NCI-H128 (cell line): ENCODE measurements around the gene WARS2.

Source experiments
- DNase-seq: peaks from one replicate; lab custom pipeline; 2025; ENCODE audit not compliant: unreplicated experiment; lab: John Stamatoyannopoulos, UW

WARS2 gene

DNA sequence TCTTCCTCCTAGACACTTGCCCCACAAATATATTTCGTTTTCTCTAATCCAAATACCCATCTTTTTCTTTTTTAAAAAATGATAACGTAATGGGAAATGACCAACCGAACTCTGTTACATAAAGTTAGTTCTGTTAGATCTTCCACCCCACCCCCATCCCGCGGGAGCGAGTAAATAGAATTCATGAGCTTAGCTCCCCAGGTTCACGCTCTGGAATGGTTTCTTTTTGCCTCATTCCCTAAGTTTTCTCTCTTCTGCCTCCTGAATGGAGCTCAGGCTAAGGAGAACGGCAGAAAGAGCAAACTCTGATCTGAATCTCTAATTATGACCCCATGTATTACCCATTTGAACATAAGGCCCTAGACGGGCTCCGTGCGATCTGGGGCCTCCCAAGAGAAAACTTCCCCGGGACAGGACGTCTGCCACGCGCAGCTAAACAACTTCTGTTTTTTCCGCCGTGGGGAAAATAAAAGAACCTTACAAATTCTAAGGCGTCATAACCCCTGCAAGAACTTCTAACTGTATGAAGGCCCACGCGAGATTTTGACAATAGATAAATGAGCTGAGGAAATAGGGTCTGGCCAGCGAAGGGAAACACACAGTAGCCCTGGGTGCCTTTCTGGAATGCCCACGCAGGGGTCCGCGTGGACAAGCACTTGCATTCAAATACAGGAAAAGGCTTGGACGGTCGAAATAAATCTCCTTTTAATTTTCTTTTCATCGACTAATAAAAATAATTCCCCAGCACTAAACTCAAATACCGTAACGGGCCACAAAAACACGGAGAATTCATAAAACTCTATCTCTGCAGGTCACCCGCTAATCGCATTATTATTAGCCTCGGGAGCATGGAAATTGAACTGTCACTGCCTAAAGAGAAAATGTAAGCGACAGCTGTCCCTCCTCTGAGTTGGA lies 154.6 kb downstream of the WARS2 start:
- no peak for DNase-seq

DNA sequence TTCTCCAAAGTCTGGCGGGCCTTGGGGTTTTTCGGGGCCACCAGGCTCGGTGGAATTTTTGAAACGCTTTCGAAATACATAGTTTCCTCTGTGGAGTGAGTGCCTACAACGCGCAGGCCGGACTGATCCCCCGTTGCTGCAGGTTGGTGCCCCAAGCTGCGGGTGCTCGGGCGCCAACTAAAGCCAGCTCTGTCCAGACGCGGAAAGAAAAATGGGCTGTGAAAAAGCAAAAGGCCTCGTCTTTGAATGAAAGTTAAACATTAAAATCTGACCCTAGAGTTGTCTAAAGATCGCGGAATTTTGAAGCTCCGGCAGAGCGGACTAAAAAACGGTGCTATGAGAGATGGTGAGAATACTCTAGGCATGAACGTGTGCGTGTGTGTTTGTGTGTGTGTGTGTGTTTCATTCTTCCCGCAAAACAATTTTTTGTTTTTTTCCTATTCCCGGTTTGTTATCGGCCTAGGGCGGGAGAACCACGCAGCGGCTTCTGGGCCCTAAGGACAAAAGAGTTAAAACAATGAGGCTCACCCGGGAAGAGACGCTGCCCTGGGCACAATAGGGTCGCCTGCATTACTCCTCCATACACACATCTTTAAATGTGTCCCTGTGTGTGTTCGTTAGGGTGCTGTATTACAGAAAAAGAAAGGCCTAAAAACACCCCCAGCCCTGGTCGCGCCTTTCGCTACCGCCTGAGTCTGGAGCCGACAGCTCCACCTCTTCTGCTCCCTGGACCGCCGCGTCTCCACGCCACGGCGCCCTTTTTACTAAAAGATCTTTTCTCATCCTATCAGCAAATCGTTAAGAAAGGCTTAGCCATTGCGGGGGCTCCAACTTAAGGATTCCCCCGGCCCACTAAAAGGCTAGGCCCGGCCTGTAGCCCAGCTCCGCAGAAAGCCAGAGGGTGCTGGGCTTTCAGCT lies 155.5 kb downstream of the WARS2 start:
- DNase-seq, result no peak

DNA sequence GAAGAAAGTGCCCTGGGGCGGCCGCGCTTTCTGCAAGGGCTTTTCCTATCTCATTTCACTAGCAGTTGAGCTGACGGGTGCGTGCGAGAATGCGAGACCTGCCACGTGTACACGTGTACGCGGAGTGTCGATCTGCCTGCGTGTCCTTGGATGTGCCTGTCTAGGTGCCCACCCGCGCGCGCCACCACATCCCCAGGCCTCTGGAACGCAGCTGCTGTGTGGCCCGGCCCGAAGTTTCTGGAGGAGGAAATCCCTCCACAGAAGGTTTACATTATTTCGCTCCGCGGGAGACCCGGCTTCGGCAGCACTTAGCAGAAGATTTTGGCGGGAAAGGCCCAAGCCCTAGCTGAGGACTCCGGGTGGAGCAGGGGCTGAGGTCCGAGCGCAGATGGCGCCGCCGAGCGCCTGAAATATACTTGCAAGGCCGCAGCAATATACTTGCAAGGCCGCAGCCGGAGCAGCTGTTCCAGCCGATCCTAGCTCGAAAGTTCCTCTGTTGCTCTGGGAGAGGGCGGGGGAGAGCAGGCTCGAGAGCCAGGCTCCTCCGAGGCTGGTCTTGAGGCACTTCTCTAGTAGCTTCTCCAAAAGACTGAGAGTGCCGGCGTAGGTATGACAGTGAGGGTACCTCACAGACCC lies 156.2 kb downstream of the WARS2 start:
- no peak for DNase-seq

DNA sequence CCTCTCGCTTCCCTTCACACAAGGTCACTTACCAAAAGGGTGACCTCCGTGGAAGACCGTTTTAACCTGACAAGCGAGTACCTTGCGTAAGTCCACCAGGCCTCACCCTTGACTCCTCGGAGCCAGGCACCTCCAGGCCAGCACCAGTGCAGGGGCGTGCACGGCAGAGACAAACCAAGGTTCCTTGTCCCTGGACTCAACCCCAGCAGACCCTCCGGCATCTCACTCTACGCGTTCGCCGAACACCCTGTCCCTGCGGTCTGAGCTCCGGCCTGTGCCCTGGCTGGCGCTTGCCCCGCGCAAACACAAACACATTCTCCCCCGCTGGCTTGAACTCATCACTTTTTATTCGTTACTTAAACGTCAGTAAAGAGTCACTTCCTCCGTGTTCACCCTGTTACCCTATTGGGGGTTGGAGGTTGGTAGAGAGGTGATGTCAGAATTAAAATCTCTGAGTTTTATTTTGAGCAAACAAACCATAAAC lies 156.9 kb downstream of the WARS2 start:
- DNase-seq, result no peak

DNA sequence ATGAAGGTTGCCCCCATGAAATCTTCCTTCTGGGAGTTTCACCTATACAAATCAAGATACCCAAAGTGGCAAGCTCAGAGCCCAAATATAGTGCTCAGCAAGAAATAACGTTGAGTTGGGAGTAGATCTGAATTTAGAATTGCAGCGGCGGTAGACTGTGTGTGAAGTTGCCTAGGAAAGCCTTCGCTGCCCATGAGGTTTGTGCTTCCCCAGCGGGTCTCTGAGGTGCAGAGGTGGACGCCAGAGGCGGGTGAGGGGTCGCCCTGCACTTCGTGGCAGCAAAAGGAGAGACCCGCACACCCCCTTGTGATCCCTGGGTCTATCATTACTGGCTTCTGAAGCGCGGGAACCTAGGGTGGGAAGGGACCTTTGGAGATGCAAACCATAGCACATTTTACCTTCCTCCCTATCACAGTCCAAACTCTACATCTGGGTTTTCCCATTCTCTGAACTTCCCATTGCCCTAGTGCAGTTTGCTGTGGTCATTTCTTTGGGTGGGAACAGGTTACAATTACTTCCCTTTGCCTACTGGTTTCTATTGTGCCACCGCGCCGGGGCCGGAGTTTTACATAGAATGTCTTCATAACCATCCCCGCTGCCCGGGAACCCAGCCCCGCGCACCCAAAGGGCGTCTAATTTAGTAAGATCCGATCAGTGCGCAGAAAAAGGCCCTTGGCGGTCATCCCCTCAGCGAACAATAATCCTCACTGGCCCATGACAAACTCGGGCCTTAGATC lies 157.5 kb downstream of the WARS2 start:
- no peak for DNase-seq

DNA sequence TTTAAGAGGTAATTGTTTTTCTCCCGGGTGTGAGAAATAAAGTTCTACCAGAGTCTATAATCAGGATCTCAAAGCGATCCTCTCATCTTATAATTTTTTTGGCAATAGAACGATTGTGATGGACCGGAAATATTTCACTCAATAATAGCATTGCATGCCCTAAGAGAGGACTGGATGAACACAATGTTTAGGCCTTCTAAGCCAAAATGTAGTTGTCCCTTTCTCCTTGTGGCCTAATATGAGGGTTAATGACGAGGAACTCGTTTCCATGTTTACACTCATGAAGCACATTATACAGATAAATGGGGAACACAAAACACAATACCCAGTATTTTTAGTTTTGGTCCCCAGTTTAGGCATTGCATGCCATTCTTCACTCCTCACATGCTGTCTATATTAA lies 158.2 kb downstream of the WARS2 start:
- DNase-seq, result no peak

DNA sequence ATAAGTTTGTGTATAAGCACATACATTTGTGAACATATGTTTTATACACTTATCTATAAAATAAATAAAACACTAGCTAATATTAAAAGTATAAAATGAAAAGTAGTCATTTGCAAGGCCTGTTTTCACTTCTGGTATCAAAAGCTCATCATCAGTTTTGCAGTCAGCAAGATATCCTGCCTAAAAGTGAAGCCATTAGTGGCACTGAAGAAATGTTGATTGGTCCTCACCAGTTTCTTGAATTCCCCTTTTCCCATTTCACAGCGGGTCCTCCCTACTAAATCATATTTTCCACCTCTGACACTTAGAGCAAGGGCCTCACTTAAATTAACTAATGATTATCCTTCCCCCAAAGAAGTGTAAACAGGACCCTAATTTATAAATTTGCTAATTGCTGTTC lies 159.0 kb downstream of the WARS2 start:
- no peak for DNase-seq
